ENCODE data around the gene CHSY1.

The CHSY1 gene

GRCh38 chr15:101244036-101244781, 7.6 kb downstream of the CHSY1 start:
- no peak overlapping the region for H2BK120ac ChIP-seq (ENCODE audit: insufficient read depth, low read length, poor library complexity)
- no peak overlapping the region for H3K23ac ChIP-seq (ENCODE audit: low read length)
- no peak overlapping the region for H3K18ac ChIP-seq (ENCODE audit: low read length)
- WGBS (ENCODE audit: extremely low coverage, insufficient coverage, insufficient read length), result no CpG with 5 or more reads among the region's 7 CpGs
- no peaks in the 10 kb centered on the region for H3K27me3 ChIP-seq (ENCODE audit: insufficient read depth, low read length)
- no peak for DNase-seq
- H4K91ac ChIP-seq (ENCODE audit: low read depth, low read length), result no peak overlapping the region
- H3K4me2 ChIP-seq (ENCODE audit: low read length), result no peak overlapping the region
- no peak overlapping the region for H2BK12ac ChIP-seq (ENCODE audit: low read length)
- H2BK5ac ChIP-seq (ENCODE audit: low read depth, low read length, poor library complexity), result no peak overlapping the region
- H3K9me3 ChIP-seq (ENCODE audit: insufficient read depth, low read depth, low read length), result no peaks in the 10 kb centered on the region
- no peak overlapping the region for H3K14ac ChIP-seq (ENCODE audit: low read length)
- no peak overlapping the region for H4K8ac ChIP-seq (ENCODE audit: low read depth, low read length)
- peaks cover 9% of the 10 kb centered on the region for H3K79me2 ChIP-seq (ENCODE audit: control insufficient read depth, insufficient read depth, low read length, poor library complexity)
- H3K4me3 ChIP-seq (ENCODE audit: low read depth, low read length), result no peak overlapping the region
- no peak overlapping the region for H2AFZ ChIP-seq (ENCODE audit: insufficient read depth, low read length, poor library complexity)
- peaks cover 3 to 5% of the 10 kb centered on the region in 2 experiments for H3K36me3 ChIP-seq (ENCODE audit: control insufficient read depth in 1 of 2, insufficient read depth in 2 of 2, low read length in 2 of 2)
- no peaks in the 10 kb centered on the region for H3K79me1 ChIP-seq (ENCODE audit: low read length)
- no peak overlapping the region for H3K9ac ChIP-seq (ENCODE audit: low read length)
- H3K4me1 ChIP-seq (ENCODE audit: control insufficient read depth in 1 of 2, insufficient read depth in 2 of 2, low read length in 2 of 2), result peaks cover 2 to 3% of the 10 kb centered on the region in 2 experiments
- H2AK5ac ChIP-seq (ENCODE audit: low read length), result no peak overlapping the region
- H4K12ac ChIP-seq (ENCODE audit: low read depth, low read length), result no peak overlapping the region
- H3K4ac ChIP-seq (ENCODE audit: low read depth, low read length), result peak overlapping the region; percentile 24
- H3K27ac ChIP-seq (ENCODE audit: low read depth, low read length), result no peak overlapping the region

- DNase-seq, result no peak
- Histone ChIP-seq H3K4me2 (ENCODE audit: low read length) (no peak overlapping the region), H4K8ac (ENCODE audit: low read depth, low read length) (no peak overlapping the region), H3K4me1 (ENCODE audit: control insufficient read depth in 1 of 2, insufficient read depth in 2 of 2, low read length in 2 of 2) (peaks cover 2 to 3% of the 10 kb centered on the region in 2 experiments), H2BK12ac (ENCODE audit: low read length) (no peak overlapping the region), H3K9ac (ENCODE audit: low read length) (no peak overlapping the region), H3K14ac (ENCODE audit: low read length) (no peak overlapping the region), H3K79me2 (ENCODE audit: control insufficient read depth, insufficient read depth, low read length, poor library complexity) (peaks cover 9% of the 10 kb centered on the region), H2AFZ (ENCODE audit: insufficient read depth, low read length, poor library complexity) (no peak overlapping the region), H3K27me3 (ENCODE audit: insufficient read depth, low read length) (no peaks in the 10 kb centered on the region), H3K4ac (ENCODE audit: low read depth, low read length) (peak overlapping the region; percentile 16), H2BK5ac (ENCODE audit: low read depth, low read length, poor library complexity) (no peak overlapping the region), H3K23ac (ENCODE audit: low read length) (no peak overlapping the region), H3K4me3 (ENCODE audit: low read depth, low read length) (no peak overlapping the region), H2BK120ac (ENCODE audit: insufficient read depth, low read length, poor library complexity) (no peak overlapping the region), H2AK5ac (ENCODE audit: low read length) (no peak overlapping the region), H4K91ac (ENCODE audit: low read depth, low read length) (no peak overlapping the region), H4K12ac (ENCODE audit: low read depth, low read length) (no peak overlapping the region), H3K18ac (ENCODE audit: low read length) (peak overlapping the region; percentile 89), H3K27ac (ENCODE audit: low read depth, low read length) (no peak overlapping the region), H3K36me3 (ENCODE audit: control insufficient read depth in 1 of 2, insufficient read depth in 2 of 2, low read length in 2 of 2) (peaks cover 3 to 5% of the 10 kb centered on the region in 2 experiments), H3K9me3 (ENCODE audit: insufficient read depth, low read depth, low read length) (no peaks in the 10 kb centered on the region), H3K79me1 (ENCODE audit: low read length) (no peaks in the 10 kb centered on the region)
- no CpG with 5 or more reads among the region's 9 CpGs for WGBS (ENCODE audit: extremely low coverage, insufficient coverage, insufficient read length)
Observed at GRCh38 chr15:101243420-101243819, 8.4 kb downstream of the CHSY1 start.

- Histone ChIP-seq H4K12ac (ENCODE audit: low read depth, low read length) (no peak overlapping the region), H3K79me1 (ENCODE audit: low read length) (no peaks in the 10 kb centered on the region), H3K18ac (ENCODE audit: low read length) (no peak overlapping the region), H2BK12ac (ENCODE audit: low read length) (no peak overlapping the region), H3K9ac (ENCODE audit: low read length) (no peak overlapping the region), H2BK5ac (ENCODE audit: low read depth, low read length, poor library complexity) (no peak overlapping the region), H4K91ac (ENCODE audit: low read depth, low read length) (no peak overlapping the region), H2BK120ac (ENCODE audit: insufficient read depth, low read length, poor library complexity) (no peak overlapping the region), H3K79me2 (ENCODE audit: control insufficient read depth, insufficient read depth, low read length, poor library complexity) (peaks cover 9% of the 10 kb centered on the region), H3K4me1 (ENCODE audit: control insufficient read depth in 1 of 2, insufficient read depth in 2 of 2, low read length in 2 of 2) (no peaks in the 10 kb centered on the region), H3K27ac (ENCODE audit: low read depth, low read length) (no peak overlapping the region), H3K4me2 (ENCODE audit: low read length) (no peak overlapping the region), H3K23ac (ENCODE audit: low read length) (no peak overlapping the region), H3K4me3 (ENCODE audit: low read depth, low read length) (no peak overlapping the region), H3K4ac (ENCODE audit: low read depth, low read length) (peak overlapping the region; percentile 12), H4K8ac (ENCODE audit: low read depth, low read length) (no peak overlapping the region), H3K36me3 (ENCODE audit: control insufficient read depth in 1 of 2, insufficient read depth in 2 of 2, low read length in 2 of 2) (peaks cover 3 to 5% of the 10 kb centered on the region in 2 experiments), H3K9me3 (ENCODE audit: insufficient read depth, low read depth, low read length) (no peaks in the 10 kb centered on the region), H3K14ac (ENCODE audit: low read length) (no peak overlapping the region), H3K27me3 (ENCODE audit: insufficient read depth, low read length) (no peaks in the 10 kb centered on the region), H2AK5ac (ENCODE audit: low read length) (no peak overlapping the region), H2AFZ (ENCODE audit: insufficient read depth, low read length, poor library complexity) (no peak overlapping the region)
- WGBS (ENCODE audit: extremely low coverage, insufficient coverage, insufficient read length), result no CpG with 5 or more reads among the region's 6 CpGs
- no peak for DNase-seq
Observed at GRCh38 chr15:101242999-101243336, 8.9 kb downstream of the CHSY1 start.

- WGBS (ENCODE audit: extremely low coverage, insufficient coverage, insufficient read length), result no CpG with 5 or more reads among the region's 12 CpGs
- peaks cover 8% of the 10 kb centered on the region for H3K79me2 ChIP-seq (ENCODE audit: control insufficient read depth, insufficient read depth, low read length, poor library complexity)
Observed at GRCh38 chr15:101242160-101242998, 9.5 kb downstream of the CHSY1 start.

More at GRCh38 chr15:101242160-101242998, 9.5 kb downstream of the CHSY1 start:
- H4K8ac ChIP-seq (ENCODE audit: low read depth, low read length), result no peak overlapping the region
- no peaks in the 10 kb centered on the region for H3K9me3 ChIP-seq (ENCODE audit: insufficient read depth, low read depth, low read length)
- no peaks in the 10 kb centered on the region for H3K4me1 ChIP-seq (ENCODE audit: control insufficient read depth in 1 of 2, insufficient read depth in 2 of 2, low read length in 2 of 2)
- H4K91ac ChIP-seq (ENCODE audit: low read depth, low read length), result no peak overlapping the region
- no peak overlapping the region for H3K18ac ChIP-seq (ENCODE audit: low read length)
- H2BK5ac ChIP-seq (ENCODE audit: low read depth, low read length, poor library complexity), result no peak overlapping the region
- H2BK120ac ChIP-seq (ENCODE audit: insufficient read depth, low read length, poor library complexity), result no peak overlapping the region
- peak in 1 of 2 donors; percentile 14 for DNase-seq
- H4K12ac ChIP-seq (ENCODE audit: low read depth, low read length), result no peak overlapping the region
- H2AK5ac ChIP-seq (ENCODE audit: low read length), result no peak overlapping the region
- H3K23ac ChIP-seq (ENCODE audit: low read length), result no peak overlapping the region
- H2BK12ac ChIP-seq (ENCODE audit: low read length), result no peak overlapping the region
- no peak overlapping the region for H3K4me2 ChIP-seq (ENCODE audit: low read length)
- H3K79me1 ChIP-seq (ENCODE audit: low read length), result no peaks in the 10 kb centered on the region
- peaks cover 3 to 5% of the 10 kb centered on the region in 2 experiments for H3K36me3 ChIP-seq (ENCODE audit: control insufficient read depth in 1 of 2, insufficient read depth in 2 of 2, low read length in 2 of 2)
- H3K14ac ChIP-seq (ENCODE audit: low read length), result no peak overlapping the region
- no peaks in the 10 kb centered on the region for H3K27me3 ChIP-seq (ENCODE audit: insufficient read depth, low read length)
- no peak overlapping the region for H2AFZ ChIP-seq (ENCODE audit: insufficient read depth, low read length, poor library complexity)
- H3K9ac ChIP-seq (ENCODE audit: low read length), result no peak overlapping the region
- H3K4ac ChIP-seq (ENCODE audit: low read depth, low read length), result peak overlapping the region; percentile 33
- H3K4me3 ChIP-seq (ENCODE audit: low read depth, low read length), result no peak overlapping the region
- H3K27ac ChIP-seq (ENCODE audit: low read depth, low read length), result no peak overlapping the region

Data from trophoblast cell (in vitro differentiated cells and primary cell).